DOHH2 (cell line): ENCODE results near the gene MEF2A.

Source experiments
- EZH2phosphoT487 ChIP-seq: fragments of 200-600 bp; sonication (generic); IDR thresholded peaks from 2 replicates; pipeline ENCODE4 v1.6.1; 2017; ENCODE audit warnings: borderline replicate concordance, mild to moderate bottlenecking, antibody characterized with exemption, low read length, moderate library complexity, mixed read lengths
- TF ChIP-seq, protein P1 (sequence below): fragments of 200-600 bp; sonication (generic); IDR thresholded peaks from one replicate; pipeline ENCODE4 v1.5.1; 2014; ENCODE audit warnings: antibody characterized with exemption, mild to moderate bottlenecking, low read depth, low read length; ENCODE audit not compliant: poor library complexity, severe bottlenecking

DNA sequence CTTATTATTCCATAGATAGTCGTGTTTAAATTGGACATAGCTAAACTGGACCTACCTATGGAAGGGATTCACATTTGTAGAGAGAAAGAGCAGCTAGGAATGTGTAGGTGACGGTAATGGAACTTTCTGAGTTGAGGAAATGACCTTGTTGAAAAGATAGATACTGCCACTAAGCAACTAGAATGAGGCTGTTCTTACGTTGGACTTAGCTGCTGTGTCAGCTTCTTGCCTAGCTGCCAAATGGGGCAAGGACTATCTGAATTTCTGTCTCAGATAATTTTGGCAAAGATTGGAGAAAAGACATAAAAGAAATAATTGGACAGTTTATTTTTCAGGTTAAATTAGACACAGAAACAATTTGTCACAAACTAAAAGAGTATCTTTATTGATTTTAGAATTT, 68.8 kb downstream of the MEF2A start:
- TF ChIP-seq, protein P1, sequence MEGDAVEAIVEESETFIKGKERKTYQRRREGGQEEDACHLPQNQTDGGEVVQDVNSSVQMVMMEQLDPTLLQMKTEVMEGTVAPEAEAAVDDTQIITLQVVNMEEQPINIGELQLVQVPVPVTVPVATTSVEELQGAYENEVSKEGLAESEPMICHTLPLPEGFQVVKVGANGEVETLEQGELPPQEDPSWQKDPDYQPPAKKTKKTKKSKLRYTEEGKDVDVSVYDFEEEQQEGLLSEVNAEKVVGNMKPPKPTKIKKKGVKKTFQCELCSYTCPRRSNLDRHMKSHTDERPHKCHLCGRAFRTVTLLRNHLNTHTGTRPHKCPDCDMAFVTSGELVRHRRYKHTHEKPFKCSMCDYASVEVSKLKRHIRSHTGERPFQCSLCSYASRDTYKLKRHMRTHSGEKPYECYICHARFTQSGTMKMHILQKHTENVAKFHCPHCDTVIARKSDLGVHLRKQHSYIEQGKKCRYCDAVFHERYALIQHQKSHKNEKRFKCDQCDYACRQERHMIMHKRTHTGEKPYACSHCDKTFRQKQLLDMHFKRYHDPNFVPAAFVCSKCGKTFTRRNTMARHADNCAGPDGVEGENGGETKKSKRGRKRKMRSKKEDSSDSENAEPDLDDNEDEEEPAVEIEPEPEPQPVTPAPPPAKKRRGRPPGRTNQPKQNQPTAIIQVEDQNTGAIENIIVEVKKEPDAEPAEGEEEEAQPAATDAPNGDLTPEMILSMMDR = no peak
- TF ChIP-seq EZH2phosphoT487 = no peak
